ENCODE data around the gene IL16.
"Not testable (repeated sequence)": the region's sequence is repeated elsewhere in the genome, so short reads cannot be mapped to it uniquely, and the experiment has no call there.

The IL16 gene

GRCh38 chr15:81199031-81199779, 2.5 kb downstream of the IL16 start:
- DNase-seq (ENCODE audit: low read depth in 2 of 2, low spot score in 1 of 2) = no peak

DNA sequence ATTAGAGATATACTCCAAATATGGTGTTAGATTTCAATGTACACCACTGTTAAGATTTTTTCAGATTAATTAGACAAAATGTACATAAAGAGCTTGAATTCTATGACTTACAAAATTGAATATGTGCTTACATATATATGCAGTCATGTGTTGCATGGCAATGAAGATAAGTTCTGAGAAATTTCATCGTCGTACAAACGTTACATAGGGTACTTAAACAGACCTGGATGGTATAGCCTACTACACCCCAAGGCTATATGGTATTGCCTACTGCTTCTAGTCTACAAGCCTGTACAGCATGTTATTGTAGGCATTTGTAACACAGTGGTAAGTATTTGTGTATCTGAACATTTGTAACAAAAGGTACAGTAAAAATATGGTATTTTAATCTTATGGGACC, 9.3 kb downstream of the IL16 start:
- DNase-seq (ENCODE audit: low read depth in 2 of 2, low spot score in 1 of 2) = no peak

- not testable (repeated sequence) for DNase-seq (ENCODE audit: low read depth in 2 of 2, low spot score in 1 of 2)
Measured at GRCh38 chr15:81207987-81208386, 11.3 kb downstream of the IL16 start.

- no peak for DNase-seq (ENCODE audit: low read depth in 2 of 2, low spot score in 1 of 2)
Measured at GRCh38 chr15:81209635-81210034, 13.0 kb downstream of the IL16 start.

DNA sequence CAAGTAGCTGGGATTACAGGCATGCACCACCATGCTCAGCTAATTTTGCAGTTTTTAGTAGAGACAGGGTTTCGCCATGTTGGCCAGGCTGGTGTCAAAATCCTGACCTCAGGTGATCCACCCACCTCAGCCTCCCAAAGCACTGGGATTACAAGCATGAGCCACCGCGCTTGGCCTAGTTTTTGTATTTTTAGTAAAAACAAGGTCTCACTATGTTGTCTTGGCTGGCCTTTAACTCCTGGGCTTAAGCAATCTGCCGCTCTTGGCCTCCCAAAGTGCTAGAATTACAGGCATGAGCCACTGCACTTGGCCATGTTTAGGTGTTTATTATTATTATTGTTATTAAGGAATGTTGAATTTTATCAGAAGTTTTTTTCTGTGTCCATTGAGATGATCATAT, 14.7 kb downstream of the IL16 start:
- DNase-seq (ENCODE audit: low read depth in 2 of 2, low spot score in 1 of 2) = no peak

GRCh38 chr15:81213982-81214381, 17.3 kb downstream of the IL16 start:
- no peak for DNase-seq (ENCODE audit: low read depth in 2 of 2, low spot score in 1 of 2)

GRCh38 chr15:81215531-81215930, 18.9 kb downstream of the IL16 start:
- DNase-seq (ENCODE audit: low read depth in 2 of 2, low spot score in 1 of 2) = no peak

- DNase-seq (ENCODE audit: low read depth in 2 of 2, low spot score in 1 of 2) = no peak
Measured at GRCh38 chr15:81215983-81216382, 19.3 kb downstream of the IL16 start.

- no peak for DNase-seq (ENCODE audit: low read depth in 2 of 2, low spot score in 1 of 2)
Measured at GRCh38 chr15:81216422-81216821, 19.7 kb downstream of the IL16 start.

- DNase-seq (ENCODE audit: low read depth in 2 of 2, low spot score in 1 of 2) = no peak
Measured at GRCh38 chr15:81221449-81221848, 24.8 kb downstream of the IL16 start.

GRCh38 chr15:81222007-81222406, 25.3 kb downstream of the IL16 start:
- DNase-seq (ENCODE audit: low read depth in 2 of 2, low spot score in 1 of 2) = no peak

GRCh38 chr15:81223346-81223971, 26.8 kb downstream of the IL16 start:
- DNase-seq (ENCODE audit: low read depth in 2 of 2, low spot score in 1 of 2) = no peak

GRCh38 chr15:81224232-81224631, 27.6 kb downstream of the IL16 start:
- DNase-seq (ENCODE audit: low read depth in 2 of 2, low spot score in 1 of 2) = no peak

- no peak for DNase-seq (ENCODE audit: low read depth in 2 of 2, low spot score in 1 of 2)
Measured at GRCh38 chr15:81225161-81225671, 28.5 kb downstream of the IL16 start.

GRCh38 chr15:81227716-81228115, 31.0 kb downstream of the IL16 start:
- no peak for DNase-seq (ENCODE audit: low read depth in 2 of 2, low spot score in 1 of 2)

GRCh38 chr15:81229586-81229985, 32.9 kb downstream of the IL16 start:
- no peak for DNase-seq (ENCODE audit: low read depth in 2 of 2, low spot score in 1 of 2)

DNA sequence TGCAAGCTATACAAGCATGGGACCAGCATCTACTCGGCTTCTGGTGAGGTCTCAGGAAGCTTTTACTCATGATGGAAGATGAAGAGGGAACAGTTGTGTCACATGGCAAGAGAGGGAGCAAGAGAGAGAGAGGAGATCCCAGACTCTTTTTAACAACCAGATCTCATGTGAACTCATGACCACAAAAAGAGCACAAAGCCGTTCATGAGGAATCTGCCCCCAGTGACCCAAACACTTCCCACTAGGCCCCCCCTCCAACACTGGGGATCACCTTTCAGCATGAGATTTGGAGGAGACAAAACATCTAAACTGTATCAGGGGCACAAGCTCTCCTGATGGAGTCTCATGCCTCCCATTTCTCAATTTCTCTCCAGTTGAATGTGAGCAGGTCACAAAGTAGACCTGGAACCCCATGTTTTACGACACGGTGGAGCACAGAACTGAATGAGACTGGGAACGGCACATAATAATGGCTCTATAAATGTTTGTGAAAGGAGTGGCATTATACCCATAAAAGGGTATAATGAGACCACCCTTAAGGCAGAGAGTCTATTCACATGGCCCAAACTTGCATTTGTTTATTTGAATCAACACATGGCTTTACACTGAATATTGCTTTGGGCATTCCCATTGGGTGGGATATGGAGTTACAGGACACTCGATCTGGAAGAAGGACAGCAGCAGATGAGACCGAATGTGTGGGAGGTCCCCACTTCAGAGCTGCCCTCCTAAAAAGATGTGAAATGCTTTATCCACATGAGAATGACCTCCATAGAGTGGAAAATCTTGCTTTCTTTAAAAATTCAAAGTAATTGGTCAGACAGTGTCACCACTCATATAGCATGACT, 38.8 kb downstream of the IL16 start:
- no peak for DNase-seq (ENCODE audit: low read depth in 2 of 2, low spot score in 1 of 2)

DNA sequence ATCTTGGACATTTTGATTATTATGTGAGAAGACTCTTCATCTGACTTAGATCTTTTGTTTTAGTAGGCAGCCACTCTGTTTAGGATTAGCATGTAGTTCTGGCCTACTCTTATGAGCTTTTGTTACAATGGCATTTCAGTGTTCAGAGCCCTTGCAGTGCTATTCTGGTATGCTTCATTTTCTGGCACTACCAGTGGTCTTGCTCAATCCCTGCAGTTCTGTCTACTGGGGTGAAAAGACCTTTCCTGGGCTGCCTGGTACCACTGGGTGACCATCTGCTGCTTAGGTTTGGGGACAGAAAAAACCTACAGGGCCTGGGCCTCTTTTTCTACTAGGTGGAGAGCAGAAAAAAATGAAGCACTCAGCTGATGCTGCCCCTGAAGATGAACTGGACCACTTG, 42.5 kb downstream of the IL16 start:
- DNase-seq (ENCODE audit: low read depth in 2 of 2, low spot score in 1 of 2) = no peak

DNA sequence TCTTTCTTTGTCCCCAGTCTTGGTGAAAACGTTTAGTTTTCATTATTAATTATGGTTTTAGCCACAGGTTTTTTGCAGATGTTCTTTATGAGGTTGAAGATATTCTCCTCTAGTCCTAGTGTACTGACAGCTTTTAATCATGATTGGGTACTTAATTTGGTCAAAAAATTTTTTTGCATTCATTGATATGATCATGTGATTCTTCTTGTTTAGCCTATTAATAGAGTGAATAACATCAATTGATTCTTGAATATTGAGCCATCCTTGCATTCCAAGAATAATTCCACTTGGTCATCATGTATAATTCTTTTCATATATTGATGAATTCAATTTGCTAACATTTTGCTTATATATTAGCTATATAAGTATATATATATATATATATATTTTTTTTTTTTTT, 46.1 kb downstream of the IL16 start:
- no peak for DNase-seq (ENCODE audit: low read depth in 2 of 2, low spot score in 1 of 2)

- DNase-seq (ENCODE audit: low read depth in 2 of 2, low spot score in 1 of 2) = no peak
Measured at GRCh38 chr15:81244306-81244705, 47.6 kb downstream of the IL16 start.

GRCh38 chr15:81253846-81254245, 57.2 kb downstream of the IL16 start:
- DNase-seq (ENCODE audit: low read depth in 2 of 2, low spot score in 1 of 2) = no peak

All from stimulated activated CD8-positive, alpha-beta memory T cell treated with anti-CD3 and anti-CD28 coated beads, Interleukin-4, amount 100 ng/mL, for 1 hour (primary cell).